Measurements from ENCODE around the gene IL1RAPL2.
"Not testable (repeated sequence)": the region's sequence is repeated elsewhere in the genome, so short reads cannot be mapped to it uniquely, and the experiment has no call there.

Gene IL1RAPL2

DNA sequence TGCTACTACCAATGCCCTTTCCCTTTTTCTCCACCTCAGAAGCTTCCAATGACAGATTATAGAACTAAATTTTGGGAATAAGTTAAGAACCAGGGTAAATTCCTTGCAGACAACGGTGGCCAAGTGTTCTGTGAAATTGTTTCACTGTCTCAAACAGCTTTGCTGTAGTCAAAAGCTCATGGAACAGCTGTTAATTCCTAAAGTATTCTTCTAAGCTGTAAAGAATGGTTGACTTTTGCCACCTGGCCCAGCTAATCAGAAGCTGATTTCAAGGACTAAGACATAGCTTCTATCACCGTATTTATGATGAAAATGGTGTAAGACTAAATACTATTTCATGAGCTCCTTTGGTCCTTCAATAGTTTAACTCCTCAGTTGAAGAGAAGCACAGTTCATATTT, 297.5 kb downstream of the IL1RAPL2 start:
- no peak for DNase-seq

DNA sequence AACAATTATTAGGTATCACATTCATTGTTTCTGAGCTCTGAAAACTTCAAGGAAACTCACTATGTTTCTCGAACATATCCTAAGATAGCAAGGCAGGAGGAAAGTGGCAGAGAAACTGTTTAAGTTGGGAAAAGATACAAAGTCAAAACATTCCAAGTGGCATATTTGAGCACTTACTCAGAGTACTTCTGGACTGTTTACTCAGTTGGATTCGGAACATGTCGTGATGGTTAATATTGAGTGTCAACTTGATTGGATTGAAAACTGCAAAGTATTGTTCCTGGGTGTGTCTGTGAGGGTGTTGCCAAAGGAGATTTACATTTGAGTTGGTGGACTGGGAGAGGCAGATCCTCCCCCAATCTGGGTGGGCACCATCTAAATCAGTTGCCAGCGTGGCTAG, 298.3 kb downstream of the IL1RAPL2 start:
- no peak for DNase-seq

DNA sequence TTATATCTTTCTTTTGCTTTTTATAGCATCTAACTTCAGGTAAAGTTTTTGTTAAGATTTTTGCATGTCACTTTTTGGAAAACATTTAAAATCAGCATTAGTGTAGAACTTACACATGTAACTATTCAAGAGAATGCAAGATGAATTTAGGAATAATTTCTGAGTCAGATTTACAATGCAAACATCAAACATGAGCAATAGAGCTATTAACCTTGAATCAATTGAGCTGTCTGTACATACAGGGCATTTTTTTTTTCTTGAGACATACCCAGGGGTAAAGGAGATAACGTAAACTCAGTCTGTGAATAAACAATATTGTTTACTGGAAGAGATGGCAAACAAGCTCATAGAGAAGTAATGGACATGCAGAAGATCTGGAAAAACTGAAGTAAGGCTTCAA, 311.5 kb downstream of the IL1RAPL2 start:
- no peak for DNase-seq

DNA sequence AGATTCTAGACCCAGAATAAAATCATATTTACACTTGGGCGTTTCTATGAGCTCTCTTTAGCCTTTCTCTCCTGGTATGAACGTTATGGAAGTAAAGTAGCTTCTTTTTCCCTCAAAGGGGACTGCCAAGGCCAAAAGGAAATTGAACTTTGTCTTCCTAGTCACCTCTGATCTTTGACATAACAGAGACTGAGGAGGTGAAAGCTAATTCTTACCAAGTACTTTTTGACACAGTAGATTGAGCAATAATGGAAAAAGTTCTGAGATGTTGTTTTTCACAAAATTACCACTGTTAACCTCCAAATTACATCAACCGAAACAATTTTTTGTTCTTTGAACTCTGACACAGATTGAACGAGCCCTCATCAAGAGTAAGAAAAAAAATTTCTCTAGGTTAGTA, 336.1 kb downstream of the IL1RAPL2 start:
- DNase-seq = no peak

DNA sequence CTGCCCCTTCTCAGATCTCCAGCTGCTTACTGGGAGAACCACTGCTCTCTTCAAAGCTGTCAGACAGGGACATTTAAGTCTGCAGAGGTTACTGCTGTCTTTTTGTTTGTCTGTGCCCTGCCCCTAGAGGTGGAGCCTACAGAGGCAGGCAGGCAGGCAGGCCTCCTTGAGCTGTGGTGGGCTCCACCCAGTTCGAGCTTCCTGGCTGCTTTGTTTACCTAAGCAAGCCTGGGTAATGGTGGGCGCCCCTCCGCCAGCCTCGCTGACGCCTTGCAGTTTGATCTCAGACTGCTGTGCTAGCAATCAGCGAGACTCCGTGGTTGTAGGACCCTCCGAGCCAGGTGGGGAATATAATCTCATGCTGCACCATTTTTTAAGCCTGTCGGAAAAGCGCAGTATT, 343.7 kb downstream of the IL1RAPL2 start:
- peak in 3 of 5 experiments; percentile 3 to 15 (median 12) for DNase-seq

DNA sequence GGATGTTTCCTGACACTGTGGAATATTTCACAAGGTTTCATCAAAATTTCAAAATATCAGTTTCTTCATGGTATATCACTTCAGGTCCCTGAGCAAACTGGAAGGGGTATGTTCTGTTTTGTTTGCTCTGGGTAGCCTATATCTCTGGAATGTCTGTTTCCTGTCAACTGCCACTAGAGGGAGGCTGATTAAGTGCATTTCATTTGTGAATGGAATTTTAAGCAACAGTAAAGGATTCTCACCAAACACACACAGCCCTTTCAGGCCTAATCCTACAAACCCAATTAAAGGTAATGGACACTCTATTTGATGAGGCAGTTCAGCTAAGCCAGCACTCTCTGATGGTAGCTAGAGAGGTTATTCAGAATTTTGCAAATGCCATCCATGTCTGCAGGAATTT, 347.3 kb downstream of the IL1RAPL2 start:
- DNase-seq = no peak

DNA sequence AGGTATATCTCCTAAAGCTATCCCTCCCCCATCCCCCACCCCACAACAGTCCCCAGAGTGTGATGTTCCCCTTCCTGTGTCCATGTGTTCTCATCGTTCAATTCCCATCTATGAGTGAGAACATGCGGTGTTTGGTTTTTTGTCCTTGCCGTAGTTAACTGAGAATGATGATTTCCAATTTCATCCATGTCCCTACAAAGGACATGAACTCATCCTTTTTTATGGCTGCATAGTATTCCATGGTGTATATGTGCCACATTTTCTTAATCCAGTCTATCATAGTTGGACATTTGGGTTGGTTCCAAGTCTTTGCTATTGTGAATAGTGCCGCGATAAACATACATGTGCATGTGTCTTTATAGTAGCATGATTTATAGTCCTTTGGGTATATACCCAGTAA, 348.7 kb downstream of the IL1RAPL2 start:
- DNase-seq = not testable (repeated sequence)

- no peak for DNase-seq
Observed at GRCh38 chrX:104918122-104918521, 352.1 kb downstream of the IL1RAPL2 start.

DNA sequence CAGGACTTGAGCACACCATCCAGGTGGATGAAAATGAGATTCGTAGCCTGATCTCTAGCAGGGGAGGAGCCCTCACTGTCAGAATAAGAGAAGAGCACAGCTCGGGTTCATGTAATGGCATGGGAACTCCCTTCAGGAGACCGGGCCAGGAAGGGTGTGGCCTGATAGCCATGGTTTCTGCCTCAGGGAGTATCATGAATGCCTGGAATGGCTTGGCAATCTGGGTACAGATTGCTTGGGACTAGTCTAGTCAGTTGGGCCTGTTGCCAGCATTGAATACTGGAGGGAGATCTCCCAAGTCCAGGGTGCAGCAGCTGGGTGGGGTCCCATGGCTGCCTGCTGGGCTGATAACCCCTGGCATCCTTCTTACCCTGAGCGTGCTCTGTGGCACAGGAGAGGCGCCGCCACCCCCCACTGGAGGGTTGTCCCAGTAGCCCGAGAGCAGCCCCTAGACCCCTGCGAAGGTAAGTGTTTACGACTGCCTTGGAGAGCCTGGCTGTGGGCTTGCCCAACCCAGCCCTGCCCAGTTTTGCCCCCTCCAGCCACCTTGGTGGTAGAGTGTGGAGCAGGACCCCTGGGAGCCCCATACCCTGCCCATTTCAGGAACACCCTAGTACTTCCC, 355.7 kb downstream of the IL1RAPL2 start:
- DNase-seq = no peak

GRCh38 chrX:104922206-104922621, 356.2 kb downstream of the IL1RAPL2 start:
- peak in 4 of 5 experiments; percentile 18 to 67 (median 31) for DNase-seq

DNA sequence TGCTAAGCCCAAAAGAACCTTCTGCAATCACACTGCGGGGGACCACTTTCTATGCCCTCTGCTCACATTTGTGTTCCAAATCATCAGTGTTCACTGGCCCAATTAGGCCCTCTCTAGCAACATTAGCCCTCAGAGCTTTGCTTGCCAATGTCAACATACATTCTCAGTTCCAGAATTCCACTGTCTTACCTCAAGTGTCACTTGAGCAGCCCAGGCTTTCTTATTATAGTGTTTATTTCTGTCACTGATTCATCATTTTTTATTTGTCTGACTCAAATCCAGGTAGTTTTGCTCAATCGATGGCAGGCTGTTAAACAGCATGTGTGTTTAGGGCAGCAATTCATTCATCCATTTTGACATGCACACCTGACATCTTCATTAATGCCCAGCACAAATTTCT, 363.3 kb downstream of the IL1RAPL2 start:
- no peak for DNase-seq

GRCh38 chrX:104935581-104935980, 369.6 kb downstream of the IL1RAPL2 start:
- DNase-seq = no peak

DNA sequence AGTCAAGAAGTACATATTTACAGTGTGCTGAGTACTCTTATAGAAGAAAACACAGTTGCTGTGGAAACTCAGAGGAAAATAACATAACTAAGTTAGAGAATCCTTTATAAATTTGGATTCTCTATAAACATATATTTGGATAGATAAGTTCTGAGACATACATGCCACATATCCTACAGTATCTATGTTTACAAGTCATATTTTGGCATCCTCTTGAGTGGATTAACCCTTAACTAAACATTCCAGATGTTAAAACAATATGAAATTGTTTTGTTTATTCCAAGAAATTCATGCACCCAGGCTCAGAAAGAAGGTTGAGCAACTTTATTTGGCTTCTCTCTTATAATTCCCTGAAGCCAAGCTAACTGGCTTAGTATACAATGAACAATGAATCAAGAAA, 387.3 kb downstream of the IL1RAPL2 start:
- no peak for DNase-seq

- no peak for DNase-seq
Observed at GRCh38 chrX:104961926-104962325, 395.9 kb downstream of the IL1RAPL2 start.

GRCh38 chrX:104968241-104968640, 402.2 kb downstream of the IL1RAPL2 start:
- no peak for DNase-seq

- DNase-seq = no peak
Observed at GRCh38 chrX:104972737-104973136, 406.7 kb downstream of the IL1RAPL2 start.

- no peak for DNase-seq
Observed at GRCh38 chrX:104987063-104987462, 421.1 kb downstream of the IL1RAPL2 start.

- DNase-seq = no peak
Observed at GRCh38 chrX:104988038-104988437, 422.0 kb downstream of the IL1RAPL2 start.

GRCh38 chrX:104995546-104995945, 429.5 kb downstream of the IL1RAPL2 start:
- DNase-seq = no peak

DNA sequence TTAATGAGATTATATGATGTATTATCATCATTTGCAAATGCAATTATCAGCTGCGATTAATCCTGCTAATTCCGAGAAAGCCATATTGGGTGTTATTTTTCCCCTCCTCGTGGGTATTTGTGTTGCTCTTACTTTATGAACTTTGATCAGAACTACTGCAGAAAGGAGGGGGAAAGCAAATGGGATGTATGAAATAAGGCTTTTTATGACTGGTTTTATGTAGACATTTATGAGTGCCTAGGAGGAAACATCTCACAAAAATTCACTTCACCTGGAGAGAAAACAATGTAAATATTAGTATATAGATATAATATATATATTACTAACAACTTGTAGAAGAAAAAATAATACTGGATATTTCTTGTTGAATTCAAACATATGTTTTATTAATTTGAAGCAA, 440.1 kb downstream of the IL1RAPL2 start:
- no peak for DNase-seq

- no peak for DNase-seq
Observed at GRCh38 chrX:105006996-105007395, 441.0 kb downstream of the IL1RAPL2 start.

- no peak for DNase-seq
Observed at GRCh38 chrX:105013719-105014118, 447.7 kb downstream of the IL1RAPL2 start.

DNA sequence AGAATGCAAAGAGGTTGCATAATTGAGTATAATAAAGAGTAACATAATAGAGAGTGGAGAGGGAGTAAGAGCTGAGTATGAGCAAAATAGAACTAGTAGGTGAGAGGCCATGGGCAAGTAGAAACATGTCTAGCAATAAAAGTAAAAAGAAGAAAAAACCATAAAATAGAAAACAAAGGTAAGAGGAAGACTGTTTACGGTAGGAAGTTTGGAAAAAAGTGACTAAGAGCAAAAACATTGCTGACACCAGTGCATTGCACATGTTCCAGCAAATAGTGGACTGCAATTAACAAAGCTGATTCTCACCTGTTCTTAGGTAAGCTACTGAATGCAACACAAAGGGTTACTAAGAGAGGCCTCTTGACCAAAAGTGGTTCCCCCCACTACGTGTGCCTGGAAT, 451.6 kb downstream of the IL1RAPL2 start:
- DNase-seq = no peak

- DNase-seq = no peak
Observed at GRCh38 chrX:105018865-105019264, 452.9 kb downstream of the IL1RAPL2 start.

GRCh38 chrX:105028962-105029361, 463.0 kb downstream of the IL1RAPL2 start:
- not testable (repeated sequence) for DNase-seq

Data from T-helper 2 cell (primary cell).